Pancreas (tissue), 10 donors: ENCODE data around the gene KLHL5. TPM values are rescaled to one million over a fixed set of nuclear protein-coding genes. Genes with fewer than 3 reads are reported as not detected.
A peak's percentile ranks its signal among the peaks of the same experiment; 100 is the strongest.

Experiments
- ATAC-seq, 4 donors: fragments of 200-7000 bp; cut with Tn5 transposase; one replicate each; pipeline versions ENCODE4 v1.8.0 to v1.9.1; 2020; ENCODE audit warnings: mild to moderate bottlenecking in 4 of 4, moderate library complexity in 4 of 4
- DNase-seq, 6 donors: peaks; one replicate each; pipeline ENCODE4 v3.0.0-alpha.2; 2020
- FAIRE-seq: peaks from 2 replicates; lab custom pipeline; 2012; peaks lifted over from hg19 to GRCh38; lab: Jason Lieb, UNC
- H3K27ac ChIP-seq, 4 donors: fragments of 200-600 bp; sonication (generic); 1 replicate in 3 of 4; 2 replicates in 1 of 4; pipeline versions ENCODE4 v1.5.0 to v1.8.0; 2020
- H3K27me3 ChIP-seq, 4 donors: fragments of 200-600 bp; one replicate each; pipeline ENCODE4 v1.8.0; 2021
- H3K36me3 ChIP-seq, 3 donors: fragments of 200-600 bp; sonication (generic) in 1 of 3; one replicate each; pipeline versions ENCODE4 v1.5.0 to v1.8.0; 2020 to 2021
- H3K4me1 ChIP-seq, 3 donors: fragments of 200-600 bp; one replicate each; pipeline ENCODE4 v1.8.0; 2021
- H3K4me3 ChIP-seq, 4 donors: fragments of 200-600 bp; sonication (generic) in 2 of 4; one replicate each; pipeline versions ENCODE4 v1.5.0 to v1.8.0; 2020 to 2021
- H3K9me3 ChIP-seq, 4 donors: fragments of 200-600 bp; one replicate each; pipeline ENCODE4 v1.8.0; 2021
- WGBS, 2 donors: extraction: QIAGEN DNeasy Blood & Tissue Kit; methylation state at CpG; one replicate each; pipeline ENCODE4 v1.1.7; 2013; 5-methylcytosine and 5-hydroxymethylcytosine counted together
- intact Hi-C, 3 donors: fragments of 100-400 bp; cut with DNase I; formaldehyde crosslinking; loops; one replicate each; pipeline versions ENCODE4 v1.11.1 to v1.14.2; 2022
- polyA plus RNA-seq, 2 donors: library from polyadenylated mRNA; stranded (reverse); fragments of 200-250 nt; gene quantifications; one replicate each; pipeline ENCODE4 v1.2.3, GENCODE V29; 2013
- total RNA-seq, 6 donors: library from RNA; stranded (reverse); fragmentation: NEBNext Ultra II Directional in 4 of 6; extraction: Animal tissue kit (Norgen Biotek cat#: 25700) in 4 of 6; gene quantifications; one replicate each; pipeline versions ENCODE4 v1.2.1 to v1.2.4, GENCODE V29; 2021 to 2023
- TF ChIP-seq, protein P1 (sequence below), 4 donors: fragments of 200-600 bp; sonication (generic) in 3 of 4; IDR thresholded peaks; one replicate each; pipeline versions ENCODE4 v1.5.0 to v1.8.0; 2021; ENCODE audit warnings: antibody characterized with exemption in 4 of 4
- donor health status: healthy with polysubstance abuse.
- donor health status: DM: no; HTN: no; CAD: no; lungs with moderate emphysema.
- donor health status: DM: no; HTN: no; CAD: no.
- donor health status: control.
- donor health status: control.
- donor health status: Bipolar disorder and iron deficiency.
- donor health status: DM: yes; HTN: yes; CAD: no.
- donor health status: DM: no; HTN: no; CAD: no.
- donor health status: DM: no; HTN: no; CAD: no.
- donor health status: DM: yes; HTN: yes; CAD: no.

KLHL5 gene
- total and polyA plus RNA-seq, 8 donors, result 5.3 to 34.6 (median 9.3) TPM

GRCh38 chr4:39118034-39118658 lies 56.1 kb downstream of the KLHL5 start:
- intact Hi-C loops, result no loop called here
- TF ChIP-seq, protein P1, sequence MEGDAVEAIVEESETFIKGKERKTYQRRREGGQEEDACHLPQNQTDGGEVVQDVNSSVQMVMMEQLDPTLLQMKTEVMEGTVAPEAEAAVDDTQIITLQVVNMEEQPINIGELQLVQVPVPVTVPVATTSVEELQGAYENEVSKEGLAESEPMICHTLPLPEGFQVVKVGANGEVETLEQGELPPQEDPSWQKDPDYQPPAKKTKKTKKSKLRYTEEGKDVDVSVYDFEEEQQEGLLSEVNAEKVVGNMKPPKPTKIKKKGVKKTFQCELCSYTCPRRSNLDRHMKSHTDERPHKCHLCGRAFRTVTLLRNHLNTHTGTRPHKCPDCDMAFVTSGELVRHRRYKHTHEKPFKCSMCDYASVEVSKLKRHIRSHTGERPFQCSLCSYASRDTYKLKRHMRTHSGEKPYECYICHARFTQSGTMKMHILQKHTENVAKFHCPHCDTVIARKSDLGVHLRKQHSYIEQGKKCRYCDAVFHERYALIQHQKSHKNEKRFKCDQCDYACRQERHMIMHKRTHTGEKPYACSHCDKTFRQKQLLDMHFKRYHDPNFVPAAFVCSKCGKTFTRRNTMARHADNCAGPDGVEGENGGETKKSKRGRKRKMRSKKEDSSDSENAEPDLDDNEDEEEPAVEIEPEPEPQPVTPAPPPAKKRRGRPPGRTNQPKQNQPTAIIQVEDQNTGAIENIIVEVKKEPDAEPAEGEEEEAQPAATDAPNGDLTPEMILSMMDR (IDR thresholded peaks at IDR 0.05), result no peak
- FAIRE-seq, result no peak
- WGBS, 2 donors, result 77 to 85% methylated on average over 6 of the region's 6 CpGs
- no peaks in the 10 kb centered on the region for H3K4me1 ChIP-seq
- H3K4me3 ChIP-seq, result no peak overlapping the region
- H3K36me3 ChIP-seq, result peaks cover 0 to 4% (median 0%) of the 10 kb centered on the region in 3 donors
- ATAC-seq, result peak in 3 of 4 donors; percentile 25 to 73 (median 34)
- no peaks in the 10 kb centered on the region for H3K9me3 ChIP-seq
- H3K27me3 ChIP-seq, result no peaks in the 10 kb centered on the region
- H3K27ac ChIP-seq, result no peak overlapping the region
- DNase-seq, result no peak

DNA sequence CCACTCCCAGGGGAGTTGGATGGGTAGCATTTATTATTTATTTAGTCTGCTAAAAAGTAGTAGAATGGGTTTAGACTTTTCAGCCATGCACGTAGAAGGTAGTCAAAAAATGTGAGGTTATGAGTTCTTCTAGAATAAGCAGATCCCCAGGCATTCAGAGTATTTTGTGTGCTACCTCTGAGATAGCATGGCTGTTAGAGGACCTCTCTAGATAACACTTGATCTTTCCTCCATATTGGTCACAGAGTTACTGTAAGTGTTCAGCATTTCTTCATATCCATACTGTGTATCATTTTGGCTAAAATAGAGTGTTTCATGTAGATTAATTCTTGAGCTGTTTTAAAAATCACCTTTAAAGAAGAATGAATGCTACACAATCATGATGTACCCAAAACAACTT lies 58.4 kb downstream of the KLHL5 start:
- 86 to 90% methylated on average over 1 of the region's 1 CpG for WGBS, 2 donors
- DNase-seq (no peak), FAIRE-seq (no peak), ATAC-seq (no peak)
- Histone ChIP-seq H3K27me3 (no peaks in the 10 kb centered on the region), H3K36me3 (no peaks in the 10 kb centered on the region), H3K9me3 (no peaks in the 10 kb centered on the region), H3K4me1 (no peaks in the 10 kb centered on the region), H3K4me3 (no peak overlapping the region), H3K27ac (no peak overlapping the region)
- TF ChIP-seq, protein P1 (IDR thresholded peaks at IDR 0.05), result no peak
- intact Hi-C loops, result no loop called here

DNA sequence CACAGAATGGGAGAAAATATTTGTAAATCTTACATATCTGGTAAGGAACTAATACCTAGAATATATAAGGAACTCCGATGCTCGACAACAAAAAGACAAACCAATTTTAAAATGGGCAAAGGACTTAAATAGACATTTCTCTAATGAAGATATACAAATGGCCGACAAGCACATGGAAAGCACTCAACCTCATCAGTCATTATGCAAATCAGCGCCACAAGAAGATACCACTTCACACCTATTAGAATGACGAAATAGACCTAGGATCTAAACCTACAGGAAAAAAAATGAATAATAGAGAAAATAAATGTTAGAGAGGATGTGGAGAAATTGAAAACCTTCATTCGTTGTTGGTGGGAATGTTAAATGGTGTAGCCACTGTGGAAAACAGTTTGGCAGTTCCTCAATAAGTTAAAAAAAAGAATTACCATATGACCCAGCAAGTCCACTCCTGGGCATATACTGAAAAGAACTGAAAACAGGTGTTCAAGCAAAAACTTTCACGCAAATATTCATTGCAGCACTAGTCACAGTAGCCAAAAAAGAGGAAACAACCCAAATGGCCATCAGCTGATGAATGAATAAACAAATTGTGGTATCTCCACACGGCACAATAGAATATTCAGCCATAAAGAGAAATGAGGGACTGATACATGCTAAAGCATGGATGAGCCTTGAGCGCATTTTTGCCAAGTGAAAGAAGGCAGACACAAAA lies 63.0 kb downstream of the KLHL5 start:
- H3K4me1 ChIP-seq, result no peaks in the 10 kb centered on the region
- TF ChIP-seq, protein P1 (IDR thresholded peaks at IDR 0.05), result no peak
- FAIRE-seq (no peak), DNase-seq (no peak), ATAC-seq (no peak)
- H3K36me3 ChIP-seq, result no peaks in the 10 kb centered on the region
- H3K9me3 ChIP-seq, result no peaks in the 10 kb centered on the region
- H3K27ac ChIP-seq, result no peak overlapping the region
- H3K4me3 ChIP-seq, result no peak overlapping the region
- WGBS, 2 donors, result 85 to 86% methylated on average over 9 of the region's 9 CpGs
- no peaks in the 10 kb centered on the region for H3K27me3 ChIP-seq
- intact Hi-C loops, result no loop called here

DNA sequence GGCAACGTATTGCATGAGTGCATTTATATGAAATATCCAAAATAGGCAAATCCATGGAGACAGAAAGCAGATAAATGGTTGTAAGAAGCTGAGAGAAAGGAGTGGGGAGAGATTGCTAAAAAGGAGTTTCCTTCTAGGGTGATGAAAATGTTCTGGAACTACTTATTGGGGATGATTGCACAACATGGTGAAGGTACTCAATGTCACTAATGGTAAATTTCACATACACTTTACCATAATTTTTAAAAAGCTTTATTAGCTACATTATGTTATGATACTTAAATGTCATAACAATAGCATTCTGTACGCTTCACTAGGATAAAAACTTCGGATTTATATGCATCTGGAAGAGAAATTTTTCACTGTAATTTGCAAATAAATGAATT lies 63.6 kb downstream of the KLHL5 start:
- 85 to 86% methylated on average over 3 of the region's 3 CpGs for WGBS, 2 donors
- Histone ChIP-seq H3K4me3 (no peak overlapping the region), H3K9me3 (no peaks in the 10 kb centered on the region), H3K4me1 (no peaks in the 10 kb centered on the region), H3K27ac (no peak overlapping the region), H3K27me3 (no peaks in the 10 kb centered on the region), H3K36me3 (no peaks in the 10 kb centered on the region)
- ATAC-seq, result no peak
- FAIRE-seq, result no peak
- intact Hi-C loops, result no loop called here
- no peak for DNase-seq
- TF ChIP-seq, protein P1 (IDR thresholded peaks at IDR 0.05), result no peak
